Measurements from ENCODE around the gene VSIG10L. TPM values are rescaled to one million over a fixed set of nuclear protein-coding genes. Genes with fewer than 3 reads are reported as not detected.

VSIG10L gene
- total RNA-seq, 1 experiment from 2014 or later = 0.58 TPM

- intact Hi-C loops (cut with micrococcal nuclease) = loop anchor here (1.0 kb wide), 1 partner anchor 27 kb away; no protein-coding TSS in a partner anchor
- Mint-ChIP-seq H3K4me1 (ENCODE audit: insufficient read depth, unreplicated experiment) (peaks cover 28% of the 10 kb centered on the region), H3K9me3 (ENCODE audit: unreplicated experiment) (no peaks in the 10 kb centered on the region), H3K27me3 (ENCODE audit: insufficient read depth, unreplicated experiment) (no peaks in the 10 kb centered on the region), H3K27ac (ENCODE audit: low read depth, unreplicated experiment) (peak within 1 kb of the TSS; percentile 90), H3K4me3 (ENCODE audit: unreplicated experiment) (peak within 1 kb of the TSS; percentile 96), H3K36me3 (ENCODE audit: insufficient read depth, unreplicated experiment) (peaks cover 6% of the 10 kb centered on the region)
- DNase-seq (ENCODE audit: unreplicated experiment) = no peak
- no peak for TF ChIP-seq CTCF (IDR thresholded peaks at IDR 0.05; ENCODE audit: unreplicated experiment)
- ChIA-PET POLR2A (interaction anchor here (0.5 to 1.3 kb wide), 7 partner anchors 9 to 292 kb away, joined by 3 to 11 read pairs (median 4); no protein-coding TSS in a partner anchor), CTCF (interaction anchor here (0.6 to 2.3 kb wide), 6 partner anchors 21 to 746 kb away, joined by 3 to 18 read pairs (median 4); no protein-coding TSS in a partner anchor)
- TSS peak; percentile 76 for BruUV-seq (replicated peaks)
Observed at GRCh38 chr19:51365965-51366388, 24.0 kb upstream of the VSIG10L start, which contains the start of gene ETFB. TSS of gene ETFB (minus strand) at chr19:51366388. CDS start at chr19:51366326, 62 bp downstream.

- CTCF ChIA-PET = interaction anchor here (0.5 to 2.3 kb wide), 7 partner anchors 20 to 747 kb away, joined by 3 to 18 read pairs (median 3); no protein-coding TSS in a partner anchor
- Mint-ChIP-seq H3K27ac (ENCODE audit: low read depth, unreplicated experiment) (peak overlapping the region; percentile 90), H3K4me3 (ENCODE audit: unreplicated experiment) (peak overlapping the region; percentile 96), H3K9me3 (ENCODE audit: unreplicated experiment) (no peaks in the 10 kb centered on the region), H3K36me3 (ENCODE audit: insufficient read depth, unreplicated experiment) (peaks cover 6% of the 10 kb centered on the region), H3K4me1 (ENCODE audit: insufficient read depth, unreplicated experiment) (peaks cover 28% of the 10 kb centered on the region), H3K27me3 (ENCODE audit: insufficient read depth, unreplicated experiment) (no peaks in the 10 kb centered on the region)
- POLR2A ChIA-PET = interaction anchor here (0.5 to 1.3 kb wide), 7 partner anchors 9 to 292 kb away, joined by 3 to 11 read pairs (median 4); no protein-coding TSS in a partner anchor
- TF ChIP-seq CTCF (IDR thresholded peaks at IDR 0.05; ENCODE audit: unreplicated experiment) = no peak
- BruUV-seq (replicated peaks) = no TSS peak
- DNase-seq (ENCODE audit: unreplicated experiment) = peak; percentile 54
- intact Hi-C loops (cut with micrococcal nuclease) = no loop called here
Observed at GRCh38 chr19:51365211-51365964, 23.4 kb upstream of the VSIG10L start.

GRCh38 chr19:51364200-51365106 is 22.5 kb upstream of the VSIG10L start:
- ChIA-PET CTCF (interaction anchor here (0.6 to 2.3 kb wide), 3 partner anchors 10 to 34 kb away, joined by 3 to 18 read pairs (median 5); no protein-coding TSS in a partner anchor), POLR2A (interaction anchor here (0.6 kb wide), 1 partner anchor 421 kb away, joined by 4 read pairs; no protein-coding TSS in a partner anchor)
- peak overlapping the region; percentile 68 for H3K4me3 Mint-ChIP-seq (ENCODE audit: unreplicated experiment)
- TF ChIP-seq CTCF (IDR thresholded peaks at IDR 0.05; ENCODE audit: unreplicated experiment) = no peak
- peak overlapping the region; percentile 90 for H3K27ac Mint-ChIP-seq (ENCODE audit: low read depth, unreplicated experiment)
- H3K4me1 Mint-ChIP-seq (ENCODE audit: insufficient read depth, unreplicated experiment) = peaks cover 31% of the 10 kb centered on the region
- no peaks in the 10 kb centered on the region for H3K9me3 Mint-ChIP-seq (ENCODE audit: unreplicated experiment)
- peak; percentile 58 for DNase-seq (ENCODE audit: unreplicated experiment)
- H3K27me3 Mint-ChIP-seq (ENCODE audit: insufficient read depth, unreplicated experiment) = no peaks in the 10 kb centered on the region
- intact Hi-C loops (cut with micrococcal nuclease) = no loop called here
- peaks cover 6% of the 10 kb centered on the region for H3K36me3 Mint-ChIP-seq (ENCODE audit: insufficient read depth, unreplicated experiment)
- BruUV-seq (replicated peaks) = no TSS peak
